A673 (cell line): Measurements from ENCODE around the gene KPNA4. TPM values are rescaled to one million over a fixed set of nuclear protein-coding genes. Genes with fewer than 3 reads are reported as not detected.

Source experiments
- BruUV-seq: library from RNA; stranded (reverse); fragments of 400-500 nt; replicated peaks from 2 replicates; lab custom pipeline; 2021; lab: Mats Ljungman, UMichigan
- CTCF ChIA-PET: fragments of 300-600 bp; sonication (Branson Sonifier 250); formaldehyde crosslinking; loops from one replicate; lab custom pipeline; 2022; ENCODE audit warnings: antibody characterized with exemption; lab: Charles Lee
- POLR2A ChIA-PET: fragments of 300-600 bp; sonication (Branson Sonifier 250); formaldehyde crosslinking; loops from one replicate; lab custom pipeline; 2022; ENCODE audit warnings: antibody characterized with exemption; ENCODE audit not compliant: low non-redundant PET; lab: Charles Lee
- DNase-seq: peaks from one replicate; pipeline ENCODE4 v3.0.0-alpha.2; 2015; ENCODE audit warnings: low spot score
- H3K27ac ChIP-seq: fragments of 200-600 bp; sonication (generic); 2 replicates; pipeline ENCODE4 v1.5.1; 2016; ENCODE audit warnings: mixed run types, low read depth, mild to moderate bottlenecking, mixed read lengths, antibody characterized with exemption, low read length; ENCODE audit not compliant: poor library complexity, severe bottlenecking
- H3K27me3 ChIP-seq: fragments of 200-600 bp; sonication (generic); replicated peaks from 2 replicates; pipeline ENCODE4 v1.6.1; 2017; ENCODE audit warnings: mixed run types, low read depth, mild to moderate bottlenecking, mixed read lengths, antibody characterized with exemption, low read length; ENCODE audit not compliant: insufficient read depth, poor library complexity
- H3K36me3 ChIP-seq: fragments of 200-600 bp; sonication (generic); 2 replicates; pipeline ENCODE4 v1.6.1; 2016; ENCODE audit warnings: mixed run types, mild to moderate bottlenecking, mixed read lengths, antibody characterized with exemption, low read length; ENCODE audit not compliant: insufficient read depth, poor library complexity, severe bottlenecking
- H3K4me1 ChIP-seq: fragments of 200-600 bp; sonication (generic); 2 replicates; pipeline ENCODE4 v1.6.1; 2017; ENCODE audit warnings: mixed run types, mild to moderate bottlenecking, mixed read lengths, antibody characterized with exemption, low read length; ENCODE audit not compliant: insufficient read depth, poor library complexity, severe bottlenecking
- H3K4me3 ChIP-seq: fragments of 200-600 bp; sonication (generic); 2 replicates; pipeline ENCODE4 v1.5.1; 2016; ENCODE audit warnings: low read depth, mixed run types, mild to moderate bottlenecking, mixed read lengths, low read length; ENCODE audit not compliant: poor library complexity, severe bottlenecking
- H3K9me3 ChIP-seq: fragments of 200-600 bp; sonication (generic); 2 replicates; pipeline ENCODE4 v1.6.1; 2016; ENCODE audit warnings: mixed run types, low read depth, mild to moderate bottlenecking, mixed read lengths, antibody characterized with exemption, low read length; ENCODE audit not compliant: poor library complexity, severe bottlenecking
- CTCF ChIP-seq: fragments of 300-800, 200-600 bp; sonication (generic); conservative IDR thresholded peaks from 2 replicates; pipeline ENCODE4 v1.5.1; 2017; ENCODE audit warnings: low read depth, mild to moderate bottlenecking, antibody characterized with exemption, low read length, moderate library complexity, mixed read lengths
- EZH2 ChIP-seq: fragments of 200-600 bp; sonication (generic); IDR thresholded peaks from 2 replicates; pipeline ENCODE4 v1.6.1; 2017; ENCODE audit warnings: borderline replicate concordance, low read depth, mild to moderate bottlenecking, mixed read lengths, antibody characterized with exemption, low read length; ENCODE audit not compliant: poor library complexity, severe bottlenecking
- intact Hi-C: fragments of 100-400 bp; cut with micrococcal nuclease; formaldehyde crosslinking; loops from one replicate; pipeline ENCODE4 v1.10.0; 2022; ENCODE audit not compliant: unreplicated experiment
- total RNA-seq: library from RNA; stranded (reverse); gene quantifications from 2 replicates; pipeline ENCODE4 v1.2.3, GENCODE V29; 2021

The KPNA4 gene
- total RNA-seq, 1 experiment from 2014 or later: 88.5 TPM

DNA sequence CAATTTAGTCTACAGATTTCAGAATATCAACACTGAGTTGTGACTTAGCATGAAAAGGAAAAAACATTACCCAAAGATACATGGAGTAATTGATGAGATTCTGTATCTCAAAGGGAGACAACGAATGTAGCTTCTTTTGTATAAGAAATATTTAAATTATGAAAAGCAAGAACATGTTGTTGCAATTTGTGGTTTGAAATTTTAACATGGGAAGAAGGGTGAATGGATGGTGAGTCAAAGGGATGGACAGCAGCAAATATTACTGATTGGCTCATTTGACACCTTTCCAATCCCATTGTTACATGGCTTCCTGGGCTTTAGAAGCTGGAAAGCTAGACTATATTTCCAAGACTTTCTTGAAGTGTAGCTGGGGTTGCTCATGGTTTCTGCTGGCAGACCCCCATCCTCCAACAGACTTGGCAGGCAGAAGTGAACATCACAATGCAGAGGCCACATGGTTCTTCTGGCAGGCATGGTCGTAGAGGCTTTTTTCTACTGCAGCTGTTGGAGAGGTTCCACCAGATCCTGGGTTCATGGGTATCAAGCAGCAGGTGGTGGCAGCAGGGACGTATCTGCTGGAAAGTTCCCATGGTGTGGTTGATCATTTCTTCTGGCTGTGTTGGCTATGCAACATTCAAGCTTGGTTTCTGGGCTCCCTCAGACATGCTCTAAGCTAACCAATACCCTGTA, 47.2 kb upstream of the KPNA4 start:
- no peaks in the 10 kb centered on the region for H3K36me3 ChIP-seq
- BruUV-seq: no TSS peak
- ChIA-PET POLR2A (no interaction called here), CTCF (no interaction called here)
- H3K4me3 ChIP-seq: no peak overlapping the region
- no peaks in the 10 kb centered on the region for H3K9me3 ChIP-seq
- H3K4me1 ChIP-seq: no peaks in the 10 kb centered on the region
- no peak overlapping the region for H3K27ac ChIP-seq
- TF ChIP-seq CTCF: no peak
- intact Hi-C loops: no loop called here
- no peaks in the 10 kb centered on the region for H3K27me3 ChIP-seq
- no peak for DNase-seq

GRCh38 chr3:160611141-160611540, 45.8 kb upstream of the KPNA4 start:
- no TSS peak for BruUV-seq
- H3K9me3 ChIP-seq: no peaks in the 10 kb centered on the region
- H3K27me3 ChIP-seq: no peaks in the 10 kb centered on the region
- ChIA-PET CTCF (no interaction called here), POLR2A (no interaction called here)
- no peak for DNase-seq
- no peak overlapping the region for H3K27ac ChIP-seq
- H3K36me3 ChIP-seq: no peaks in the 10 kb centered on the region
- H3K4me1 ChIP-seq: no peaks in the 10 kb centered on the region
- no peak overlapping the region for H3K4me3 ChIP-seq
- TF ChIP-seq EZH2: no peak
- no peak for TF ChIP-seq CTCF
- intact Hi-C loops: no loop called here

- ChIA-PET POLR2A (no interaction called here), CTCF (no interaction called here)
- BruUV-seq: no TSS peak
Measured at GRCh38 chr3:160608870-160609269, 43.5 kb upstream of the KPNA4 start.

More at GRCh38 chr3:160608870-160609269, 43.5 kb upstream of the KPNA4 start:
- Histone ChIP-seq H3K27ac (no peak overlapping the region), H3K9me3 (no peaks in the 10 kb centered on the region), H3K4me1 (no peaks in the 10 kb centered on the region), H3K27me3 (no peaks in the 10 kb centered on the region), H3K4me3 (no peak overlapping the region), H3K36me3 (no peaks in the 10 kb centered on the region)
- no peak for DNase-seq
- TF ChIP-seq EZH2 (no peak), CTCF (no peak)
- intact Hi-C loops: no loop called here
